Activated naive CD4-positive, alpha-beta T cell treated with anti-CD3 and anti-CD28 coated beads, Interleukin-2, amount 50 U/mL, for 24 hours (primary cell): ENCODE data around the gene KCNS1.
"Not testable (repeated sequence)": the region's sequence is repeated elsewhere in the genome, so short reads cannot be mapped to it uniquely, and the experiment has no call there.

Experiments
- H3K27ac Mint-ChIP-seq: one replicate; pipeline ENCODE4 v1.8.0; 2021; ENCODE audit warnings: mild to moderate bottlenecking, mixed read lengths
- H3K27me3 Mint-ChIP-seq: one replicate; pipeline ENCODE4 v1.8.0; 2021; ENCODE audit warnings: mixed read lengths
- H3K36me3 Mint-ChIP-seq: one replicate; pipeline ENCODE4 v1.8.0; 2021; ENCODE audit warnings: mixed read lengths
- H3K4me1 Mint-ChIP-seq: one replicate; pipeline ENCODE4 v1.8.0; 2021; ENCODE audit warnings: mixed read lengths
- H3K4me3 Mint-ChIP-seq: one replicate; pipeline ENCODE4 v1.8.0; 2021; ENCODE audit warnings: mild to moderate bottlenecking, mixed read lengths
- H3K9me3 Mint-ChIP-seq: one replicate; pipeline ENCODE4 v1.8.0; 2021; ENCODE audit warnings: mixed read lengths

KCNS1 gene

DNA sequence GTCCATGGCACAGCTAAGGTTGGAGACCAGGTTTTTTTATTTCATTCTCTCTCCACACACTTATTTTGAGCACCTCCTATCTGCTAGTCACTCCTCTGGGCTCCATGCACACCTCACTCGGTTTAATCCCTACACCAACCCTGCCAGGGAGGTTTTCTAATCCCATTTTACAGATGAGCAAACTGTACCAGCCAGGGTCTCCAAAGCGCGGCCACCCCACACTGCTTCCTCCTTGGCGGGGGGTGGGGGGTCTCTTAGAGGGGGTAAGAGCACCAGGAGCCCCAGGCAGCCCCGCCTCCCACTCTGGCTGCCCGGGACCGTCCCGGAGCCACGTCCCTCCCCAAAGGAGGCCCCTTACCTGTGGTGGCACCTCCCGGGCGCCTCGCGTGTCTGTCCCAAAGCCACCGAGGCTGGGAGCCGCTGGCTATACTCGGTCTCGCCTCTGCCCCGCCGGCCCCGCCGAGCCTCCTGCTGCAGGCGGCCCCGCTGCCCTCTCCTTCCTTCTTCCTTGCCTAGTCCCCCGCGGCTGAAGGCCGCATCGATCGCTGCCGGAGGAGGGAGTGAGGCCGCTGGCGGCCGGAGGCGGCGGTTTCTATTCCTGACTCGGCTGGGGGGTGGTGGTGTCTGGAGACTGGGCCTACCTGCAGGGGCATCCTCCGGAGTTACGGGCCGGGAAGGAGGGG lies at the start of gene KCNS1:
KCNS1 (minus strand) TSS at position 565 of the 683 bp plus-strand sequence. CDS start 1,891 bp downstream, outside the sequence.
- Mint-ChIP-seq H3K9me3 (no peaks in the 10 kb centered on the region), H3K27ac (no peak within 1 kb of the TSS), H3K36me3 (no peaks in the 10 kb centered on the region), H3K4me3 (no peak within 1 kb of the TSS), H3K27me3 (peaks cover 38% of the 10 kb centered on the region), H3K4me1 (peaks cover 10% of the 10 kb centered on the region)

- H3K9me3 Mint-ChIP-seq, result no peaks in the 10 kb centered on the region
- H3K4me3 Mint-ChIP-seq, result no peak overlapping the region
- H3K27me3 Mint-ChIP-seq, result peaks cover 21% of the 10 kb centered on the region
- no peaks in the 10 kb centered on the region for H3K36me3 Mint-ChIP-seq
- H3K4me1 Mint-ChIP-seq, result no peaks in the 10 kb centered on the region
- H3K27ac Mint-ChIP-seq, result no peak overlapping the region
Observed at GRCh38 chr20:45149062-45149461, 48.1 kb upstream of the KCNS1 start.

DNA sequence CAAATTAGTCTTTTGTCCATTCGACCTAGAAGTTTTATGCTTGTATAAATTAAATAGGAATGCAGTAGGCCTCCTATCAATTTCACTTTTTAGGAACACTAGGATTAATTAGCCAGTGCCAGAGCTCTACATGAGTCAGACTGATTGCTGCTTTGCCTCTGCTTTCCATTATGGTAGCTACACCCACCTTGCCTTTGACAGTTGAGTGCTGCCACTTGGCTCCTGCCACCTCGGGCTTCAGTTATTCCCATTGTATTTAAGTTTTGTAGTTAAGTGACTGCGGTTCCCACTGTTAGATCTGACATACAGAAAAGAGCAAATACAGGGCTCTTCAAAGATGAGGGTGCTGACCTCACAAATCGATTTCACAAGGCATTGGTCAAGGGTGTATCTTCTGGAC lies 39.9 kb upstream of the KCNS1 start:
- Mint-ChIP-seq H3K36me3 (no peaks in the 10 kb centered on the region), H3K27me3 (peaks cover 4% of the 10 kb centered on the region), H3K4me1 (no peaks in the 10 kb centered on the region), H3K27ac (no peak overlapping the region), H3K4me3 (no peak overlapping the region), H3K9me3 (no peaks in the 10 kb centered on the region)

DNA sequence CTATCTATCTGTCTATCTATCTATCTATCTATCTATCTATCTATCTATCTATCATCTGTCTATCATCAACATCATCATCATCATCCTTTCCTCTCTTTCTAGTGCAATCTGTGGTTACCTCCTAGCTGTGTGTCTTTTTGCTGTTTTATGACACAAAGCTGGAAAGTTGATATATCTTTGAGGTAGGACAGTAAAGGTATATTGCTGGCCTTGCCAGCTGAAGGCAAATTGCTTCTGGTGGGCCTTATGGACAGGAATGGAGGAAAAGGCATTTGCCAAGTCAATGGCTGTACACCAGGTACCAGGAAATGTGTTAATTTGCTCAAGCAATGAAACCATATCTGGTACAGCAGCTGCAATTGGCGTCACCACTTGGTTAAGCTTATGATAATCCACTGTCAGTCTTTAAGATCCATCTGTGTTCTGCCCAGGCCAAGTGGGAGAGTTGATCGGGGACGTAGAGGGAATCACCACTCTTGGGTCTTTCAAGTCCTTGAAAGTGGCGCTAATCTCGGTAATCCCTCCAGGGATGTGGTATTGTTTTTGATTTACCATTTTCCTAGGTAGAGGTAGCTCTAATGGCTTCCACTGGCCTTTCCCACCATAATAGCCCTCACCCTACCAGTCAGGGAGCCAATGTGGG lies 38.9 kb upstream of the KCNS1 start:
- not testable (repeated sequence) for H3K36me3 Mint-ChIP-seq, H3K4me3 Mint-ChIP-seq, H3K4me1 Mint-ChIP-seq, H3K27me3 Mint-ChIP-seq, H3K27ac Mint-ChIP-seq, H3K9me3 Mint-ChIP-seq

DNA sequence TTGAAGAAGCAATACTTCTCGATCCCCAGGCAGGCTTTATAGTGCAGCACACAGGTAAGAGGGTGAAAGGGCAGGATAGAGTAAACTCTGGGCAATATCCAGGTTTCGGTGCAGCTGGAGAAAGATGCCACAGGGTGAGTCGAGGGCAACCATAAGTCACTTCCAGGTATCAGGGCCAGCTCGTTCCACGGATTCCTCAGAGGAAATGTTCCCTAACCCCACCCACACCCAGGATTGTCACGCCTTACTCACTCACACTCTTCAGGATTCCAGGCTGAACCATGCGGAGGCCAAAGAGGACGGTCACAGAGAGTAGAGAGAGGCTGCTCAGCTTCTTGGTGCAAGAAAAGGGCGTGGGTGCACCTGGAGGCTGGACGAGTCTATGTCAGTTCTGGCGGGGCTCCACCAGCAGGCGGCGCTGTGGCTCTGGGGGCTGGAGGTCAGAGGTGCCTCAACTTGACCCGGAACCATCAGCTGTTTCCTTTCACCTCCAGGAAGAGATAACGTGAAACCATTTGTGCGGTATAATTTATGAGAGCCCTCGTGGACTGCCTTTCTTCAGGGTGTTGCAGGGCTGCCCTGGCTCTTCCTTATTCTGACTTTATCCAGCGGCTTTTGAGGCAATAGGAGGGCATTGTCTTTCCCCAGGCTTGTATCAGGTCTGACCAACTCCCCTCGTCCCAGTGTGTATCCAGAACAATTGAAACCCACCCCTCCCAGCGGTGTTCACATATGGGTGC lies 37.8 kb upstream of the KCNS1 start:
- Mint-ChIP-seq H3K9me3 (peaks cover 7% of the 10 kb centered on the region), H3K27ac (no peak overlapping the region), H3K27me3 (peaks cover 9% of the 10 kb centered on the region), H3K4me1 (no peaks in the 10 kb centered on the region), H3K4me3 (no peak overlapping the region), H3K36me3 (peaks cover 4% of the 10 kb centered on the region)

- peaks cover 7% of the 10 kb centered on the region for H3K9me3 Mint-ChIP-seq
- no peak overlapping the region for H3K4me3 Mint-ChIP-seq
- H3K27me3 Mint-ChIP-seq, result peaks cover 17% of the 10 kb centered on the region
- no peaks in the 10 kb centered on the region for H3K4me1 Mint-ChIP-seq
- peaks cover 4% of the 10 kb centered on the region for H3K36me3 Mint-ChIP-seq
- no peak overlapping the region for H3K27ac Mint-ChIP-seq
Observed at GRCh38 chr20:45136911-45137310, 36.0 kb upstream of the KCNS1 start.

DNA sequence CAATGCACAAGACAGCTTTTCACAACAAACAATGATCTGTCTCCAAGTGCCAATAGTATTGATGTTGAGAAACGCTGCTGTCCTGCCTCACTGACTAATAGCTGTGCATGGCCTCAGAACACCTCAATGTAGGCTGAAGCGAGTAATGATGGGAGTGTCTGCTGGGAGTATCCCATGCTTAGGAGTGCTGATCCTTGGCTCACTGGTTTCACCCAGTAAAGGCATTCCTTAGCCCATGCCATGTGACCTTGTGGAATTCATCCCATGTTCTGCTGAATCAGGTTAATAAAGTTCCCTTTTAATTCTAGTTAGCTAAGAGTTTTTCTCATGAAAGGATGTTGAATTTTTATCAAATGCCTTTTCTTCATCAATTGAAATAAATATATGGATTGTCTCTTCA lies 27.2 kb upstream of the KCNS1 start:
- H3K27me3 Mint-ChIP-seq, result peaks cover 27% of the 10 kb centered on the region

GRCh38 chr20:45124365-45124764 lies 23.4 kb upstream of the KCNS1 start, which contains the start of gene WFDC12:
Gene WFDC12, minus strand, starts transcription at chr20:45124465. Its CDS starts 18 bp downstream, at chr20:45124447.
- Mint-ChIP-seq H3K9me3 (no peaks in the 10 kb centered on the region), H3K27me3 (peaks cover 17% of the 10 kb centered on the region), H3K36me3 (no peaks in the 10 kb centered on the region), H3K4me3 (no peak within 1 kb of the TSS), H3K27ac (no peak within 1 kb of the TSS), H3K4me1 (no peaks in the 10 kb centered on the region)

More for the DNA sequence above, 27.2 kb upstream of the KCNS1 start:
- Mint-ChIP-seq H3K36me3 (no peaks in the 10 kb centered on the region), H3K27ac (no peak overlapping the region), H3K4me1 (no peaks in the 10 kb centered on the region), H3K4me3 (no peak overlapping the region), H3K9me3 (no peaks in the 10 kb centered on the region)

DNA sequence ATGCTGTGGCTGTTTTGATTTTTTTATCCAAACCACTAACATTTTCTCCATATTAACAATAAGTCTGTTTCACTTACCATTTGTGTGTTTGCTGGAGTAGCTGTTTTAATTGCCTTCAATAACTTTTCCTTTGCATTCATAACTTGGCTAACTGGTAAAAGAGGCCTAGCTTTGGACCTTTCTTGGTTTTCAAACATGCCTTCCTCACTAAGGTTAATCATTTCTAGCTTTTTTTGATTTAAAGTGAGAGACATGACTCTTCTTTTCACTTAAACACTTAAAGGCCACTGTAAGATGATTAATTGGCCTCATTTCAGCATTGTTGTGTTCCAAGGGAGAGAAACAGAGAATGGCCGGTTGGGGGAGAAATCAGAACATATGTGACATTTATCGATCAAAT lies 20.5 kb upstream of the KCNS1 start:
- Mint-ChIP-seq H3K27me3 (peaks cover 8% of the 10 kb centered on the region), H3K4me1 (no peaks in the 10 kb centered on the region), H3K27ac (no peak overlapping the region), H3K4me3 (no peak overlapping the region), H3K9me3 (no peaks in the 10 kb centered on the region), H3K36me3 (no peaks in the 10 kb centered on the region)

DNA sequence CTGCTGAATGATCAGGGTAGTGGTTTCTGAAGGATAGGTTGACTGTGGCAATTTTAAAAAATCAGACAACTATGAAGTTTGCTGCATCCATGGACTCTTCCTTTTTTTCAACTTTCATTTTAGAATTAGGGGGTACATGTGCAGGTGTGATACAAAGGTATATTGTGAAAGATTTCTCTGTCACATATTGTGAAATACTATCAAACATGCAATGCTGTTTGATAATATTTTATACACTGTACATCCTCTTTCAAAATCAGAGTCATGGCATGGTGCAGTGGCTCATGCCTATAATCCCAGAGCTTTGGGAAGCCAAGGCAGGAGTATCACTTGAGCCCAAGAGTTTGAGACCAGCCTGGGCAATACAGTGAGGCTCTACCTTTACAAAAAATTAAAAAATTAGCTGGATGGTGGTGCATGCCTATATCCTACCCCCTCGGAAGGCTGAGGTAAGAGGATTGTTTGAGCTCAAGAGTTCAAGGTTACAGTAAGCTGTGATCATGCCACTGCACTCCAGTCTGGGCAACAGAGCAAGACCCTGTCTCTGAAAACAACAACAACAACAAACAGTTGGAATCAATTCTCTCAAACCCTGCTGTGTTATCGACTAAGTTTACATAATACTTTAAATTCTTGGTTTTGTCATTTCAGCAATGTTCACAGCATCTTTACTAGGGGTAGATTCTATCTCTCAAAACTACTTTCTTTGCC lies 18.8 kb upstream of the KCNS1 start:
- no peaks in the 10 kb centered on the region for H3K36me3 Mint-ChIP-seq

DNA sequence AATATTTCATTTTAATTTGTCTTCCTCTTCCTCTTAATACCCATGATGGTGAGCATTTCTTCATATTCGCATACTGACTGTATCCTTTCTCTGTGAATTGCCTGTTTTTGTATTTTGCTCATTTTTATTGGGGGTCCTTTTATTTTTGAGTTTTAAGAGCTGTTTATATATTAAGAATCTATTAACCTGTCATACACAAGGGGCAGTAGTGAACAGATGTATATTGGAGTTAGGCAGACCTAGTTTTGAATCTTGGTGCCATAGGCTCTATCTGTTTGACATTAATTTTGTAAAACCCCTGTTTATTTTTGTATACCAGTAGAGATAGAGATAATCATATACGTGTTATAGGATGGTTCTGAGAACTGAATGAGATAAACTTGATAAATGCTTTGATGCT lies 17.1 kb upstream of the KCNS1 start:
- peaks cover 4% of the 10 kb centered on the region for H3K27me3 Mint-ChIP-seq
- no peaks in the 10 kb centered on the region for H3K36me3 Mint-ChIP-seq
- H3K27ac Mint-ChIP-seq, result no peak overlapping the region
- no peaks in the 10 kb centered on the region for H3K4me1 Mint-ChIP-seq
- H3K4me3 Mint-ChIP-seq, result no peak overlapping the region
- H3K9me3 Mint-ChIP-seq, result no peaks in the 10 kb centered on the region

More for the DNA sequence above, 18.8 kb upstream of the KCNS1 start:
- Mint-ChIP-seq H3K27me3 (peaks cover 4% of the 10 kb centered on the region), H3K27ac (no peak overlapping the region), H3K4me1 (no peaks in the 10 kb centered on the region), H3K9me3 (no peaks in the 10 kb centered on the region), H3K4me3 (no peak overlapping the region)

DNA sequence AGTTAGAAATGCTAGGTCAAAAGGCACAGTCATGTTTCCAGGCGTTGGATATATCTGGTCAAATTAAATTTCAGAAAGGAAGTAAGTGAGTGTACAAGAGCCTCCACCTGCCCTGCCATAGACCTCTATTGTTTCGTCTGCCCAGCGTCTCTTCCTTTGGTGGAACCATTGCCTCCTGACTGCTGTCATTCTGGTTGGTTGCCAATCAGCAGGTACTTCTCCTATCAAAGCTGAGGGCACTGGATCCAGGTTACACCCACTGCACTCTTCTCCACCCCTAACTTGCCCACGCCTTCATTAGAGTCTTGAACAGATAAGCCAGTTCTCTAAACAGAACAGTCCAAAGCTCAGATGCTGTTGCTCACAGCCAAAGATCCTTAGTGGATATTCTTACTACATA lies 16.7 kb upstream of the KCNS1 start:
- Mint-ChIP-seq H3K4me3 (no peak overlapping the region), H3K9me3 (no peaks in the 10 kb centered on the region), H3K27ac (no peak overlapping the region), H3K27me3 (peaks cover 4% of the 10 kb centered on the region), H3K4me1 (no peaks in the 10 kb centered on the region), H3K36me3 (no peaks in the 10 kb centered on the region)

DNA sequence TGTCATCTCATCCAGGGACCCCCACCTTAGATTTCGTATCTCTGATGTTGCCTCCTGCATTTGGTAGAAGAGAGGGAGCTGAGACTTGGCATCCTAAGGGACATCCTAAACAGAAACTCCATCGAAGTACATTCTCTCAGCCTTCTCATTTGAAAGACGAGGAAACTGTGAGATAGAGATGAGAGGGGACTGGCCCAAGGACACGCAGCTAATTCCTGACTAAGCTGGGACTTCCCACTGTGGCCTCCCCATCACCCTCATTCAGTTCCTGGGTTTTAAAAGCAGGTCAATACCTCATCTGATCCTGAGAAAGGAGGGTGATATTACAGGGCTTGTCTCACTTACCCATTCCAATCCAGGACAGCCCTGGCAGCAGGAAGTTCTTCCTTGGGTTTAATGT lies 14.9 kb upstream of the KCNS1 start:
- H3K4me3 Mint-ChIP-seq, result no peak overlapping the region
- no peaks in the 10 kb centered on the region for H3K4me1 Mint-ChIP-seq
- peaks cover 2% of the 10 kb centered on the region for H3K27me3 Mint-ChIP-seq
- no peak overlapping the region for H3K27ac Mint-ChIP-seq
- H3K36me3 Mint-ChIP-seq, result no peaks in the 10 kb centered on the region
- no peaks in the 10 kb centered on the region for H3K9me3 Mint-ChIP-seq

GRCh38 chr20:45115386-45115774 lies 14.5 kb upstream of the KCNS1 start:
- H3K9me3 Mint-ChIP-seq, result no peaks in the 10 kb centered on the region
- no peak overlapping the region for H3K4me3 Mint-ChIP-seq
- no peak overlapping the region for H3K27ac Mint-ChIP-seq
- H3K36me3 Mint-ChIP-seq, result no peaks in the 10 kb centered on the region
- no peaks in the 10 kb centered on the region for H3K4me1 Mint-ChIP-seq
- peaks cover 2% of the 10 kb centered on the region for H3K27me3 Mint-ChIP-seq

GRCh38 chr20:45114465-45115385 lies 13.8 kb upstream of the KCNS1 start, which contains the start of gene WFDC5:
Gene WFDC5, minus strand, starts transcription at chr20:45115174. Its CDS starts 91 bp downstream, at chr20:45115083.
- Mint-ChIP-seq H3K4me1 (no peaks in the 10 kb centered on the region), H3K27ac (no peak within 1 kb of the TSS), H3K9me3 (no peaks in the 10 kb centered on the region), H3K4me3 (no peak within 1 kb of the TSS), H3K27me3 (peaks cover 2% of the 10 kb centered on the region), H3K36me3 (no peaks in the 10 kb centered on the region)
